Measurements from ENCODE around the gene PEMT.
"Not testable (repeated sequence)": the region's sequence is repeated elsewhere in the genome, so short reads cannot be mapped to it uniquely, and the experiment has no call there.

PEMT gene, protein sequence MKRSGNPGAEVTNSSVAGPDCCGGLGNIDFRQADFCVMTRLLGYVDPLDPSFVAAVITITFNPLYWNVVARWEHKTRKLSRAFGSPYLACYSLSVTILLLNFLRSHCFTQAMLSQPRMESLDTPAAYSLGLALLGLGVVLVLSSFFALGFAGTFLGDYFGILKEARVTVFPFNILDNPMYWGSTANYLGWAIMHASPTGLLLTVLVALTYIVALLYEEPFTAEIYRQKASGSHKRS

DNA sequence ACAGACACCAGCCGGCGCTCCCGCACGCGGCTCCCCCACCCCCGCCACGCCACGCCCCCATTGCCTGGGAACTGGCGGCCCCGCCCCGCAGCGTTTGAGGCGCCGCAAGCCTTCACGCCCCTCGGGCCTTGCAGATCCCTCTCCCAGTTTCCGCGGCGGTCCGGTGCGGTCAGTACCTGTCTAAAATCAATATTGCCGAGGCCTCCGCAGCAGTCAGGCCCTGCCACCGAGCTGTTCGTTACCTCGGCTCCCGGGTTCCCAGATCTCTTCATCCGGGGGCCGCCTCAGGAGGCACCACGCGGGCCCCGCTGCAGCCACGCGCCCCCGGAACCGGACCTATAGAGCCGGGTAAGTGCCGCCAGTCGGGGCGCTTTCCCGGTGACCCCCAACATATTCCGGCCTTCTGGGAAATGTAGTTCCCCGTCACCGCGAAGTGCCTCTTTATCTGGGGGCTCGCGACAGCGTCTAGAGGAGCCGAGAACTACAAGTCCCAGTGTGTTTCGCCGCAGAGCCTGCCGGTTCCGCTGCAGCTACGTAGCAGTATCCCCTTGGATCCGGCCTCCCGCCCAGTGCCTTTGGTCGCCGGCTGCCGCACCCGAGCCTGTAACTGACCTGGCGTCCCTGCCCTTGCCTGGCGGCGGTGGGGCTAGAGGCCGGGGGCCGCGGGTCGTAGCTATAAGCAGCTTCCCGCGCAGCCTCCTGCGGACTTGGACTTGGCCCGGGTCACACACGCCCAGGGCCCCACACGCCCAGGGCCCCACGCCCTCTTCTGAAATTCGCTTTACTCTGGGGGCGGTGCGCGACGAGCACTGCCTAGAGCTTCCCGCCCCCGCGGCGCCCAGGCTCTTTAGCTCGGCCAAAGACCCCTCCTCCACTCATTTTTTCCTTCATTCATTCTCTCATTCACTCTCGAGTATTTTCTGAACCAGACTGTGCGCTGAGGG is at the start of gene PEMT:
TSS of gene PEMT (minus strand) at position 354 of the 944 bp plus-strand sequence. CDS start at position 272, 82 bp downstream.
- H3K4me3 ChIP-seq (ENCODE audit: low read depth, low read length), result peak within 1 kb of the TSS; percentile 87
- in situ Hi-C loops (cut with HindIII; ENCODE audit: low pct_ligation_motif_present, low sequenced_read_pairs), result no loop called here
- TF ChIP-seq, protein P1, sequence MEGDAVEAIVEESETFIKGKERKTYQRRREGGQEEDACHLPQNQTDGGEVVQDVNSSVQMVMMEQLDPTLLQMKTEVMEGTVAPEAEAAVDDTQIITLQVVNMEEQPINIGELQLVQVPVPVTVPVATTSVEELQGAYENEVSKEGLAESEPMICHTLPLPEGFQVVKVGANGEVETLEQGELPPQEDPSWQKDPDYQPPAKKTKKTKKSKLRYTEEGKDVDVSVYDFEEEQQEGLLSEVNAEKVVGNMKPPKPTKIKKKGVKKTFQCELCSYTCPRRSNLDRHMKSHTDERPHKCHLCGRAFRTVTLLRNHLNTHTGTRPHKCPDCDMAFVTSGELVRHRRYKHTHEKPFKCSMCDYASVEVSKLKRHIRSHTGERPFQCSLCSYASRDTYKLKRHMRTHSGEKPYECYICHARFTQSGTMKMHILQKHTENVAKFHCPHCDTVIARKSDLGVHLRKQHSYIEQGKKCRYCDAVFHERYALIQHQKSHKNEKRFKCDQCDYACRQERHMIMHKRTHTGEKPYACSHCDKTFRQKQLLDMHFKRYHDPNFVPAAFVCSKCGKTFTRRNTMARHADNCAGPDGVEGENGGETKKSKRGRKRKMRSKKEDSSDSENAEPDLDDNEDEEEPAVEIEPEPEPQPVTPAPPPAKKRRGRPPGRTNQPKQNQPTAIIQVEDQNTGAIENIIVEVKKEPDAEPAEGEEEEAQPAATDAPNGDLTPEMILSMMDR (IDR thresholded peaks at IDR 0.05; ENCODE audit: low read depth, low read length, missing control alignments), result peak; percentile 13
- peak; percentile 98 for DNase-seq
- H3K27ac ChIP-seq, result peak within 1 kb of the TSS; percentile 68
- no peaks in the 10 kb centered on the region for H3K36me3 ChIP-seq (replicated peaks)
- H3K27me3 ChIP-seq (replicated peaks), result no peaks in the 10 kb centered on the region

DNA sequence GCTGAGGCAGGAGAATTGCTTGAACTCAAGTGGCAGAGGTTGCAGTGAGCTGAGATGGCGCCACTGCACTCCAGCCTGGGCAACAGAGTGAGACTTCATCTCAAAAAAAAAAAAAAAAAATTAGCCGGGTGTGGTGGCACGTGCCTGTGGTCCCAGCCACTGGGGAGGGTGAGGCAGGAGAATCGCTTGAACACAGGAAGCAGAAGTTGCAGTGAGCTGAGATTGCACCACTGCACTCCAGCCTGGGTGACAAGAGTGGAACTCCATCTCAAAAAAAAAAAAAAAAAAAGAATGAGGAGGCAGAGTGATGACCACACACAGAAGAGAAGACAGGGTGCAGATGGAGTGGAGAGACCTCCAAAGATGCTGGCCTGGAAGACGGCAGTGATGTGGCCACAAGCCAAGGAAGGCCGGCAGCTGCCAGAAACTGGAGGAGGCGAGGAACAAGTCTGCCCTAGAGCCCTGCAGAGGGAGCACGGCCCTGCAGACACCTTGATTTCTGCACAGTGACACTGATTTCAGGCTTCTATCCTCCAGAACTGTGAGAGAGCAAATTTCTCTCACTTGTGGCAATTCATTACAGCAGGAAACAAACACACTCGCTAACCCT is 48.3 kb upstream of the PEMT start:
- not testable (repeated sequence) for H3K36me3 ChIP-seq (replicated peaks); H3K4me3 ChIP-seq (ENCODE audit: low read depth, low read length); DNase-seq

DNA sequence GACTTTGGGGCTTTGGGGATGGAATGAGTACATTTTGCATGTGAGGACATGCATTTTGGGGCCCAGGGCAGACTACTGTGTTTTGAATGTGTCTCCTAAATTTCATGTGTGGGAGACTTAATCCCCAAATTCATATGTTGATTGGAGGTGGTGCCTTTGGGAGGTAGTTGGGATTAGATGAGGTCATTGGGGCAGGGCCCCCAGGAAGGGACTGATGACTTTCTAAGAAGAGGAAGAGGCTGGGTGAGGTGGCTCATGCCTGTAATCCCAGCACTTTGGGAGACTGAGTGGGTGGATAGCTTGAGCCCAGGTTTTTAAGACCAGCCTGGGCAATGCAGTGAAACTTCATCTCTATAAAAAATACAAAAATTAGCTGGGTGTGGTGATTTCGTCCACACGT is 47.0 kb upstream of the PEMT start:
- in situ Hi-C loops (cut with HindIII; ENCODE audit: low pct_ligation_motif_present, low sequenced_read_pairs), result no loop called here

More for the DNA sequence above, 48.3 kb upstream of the PEMT start:
- H3K27ac ChIP-seq; H3K27me3 ChIP-seq (replicated peaks); in situ Hi-C loops (cut with HindIII; ENCODE audit: low pct_ligation_motif_present, low sequenced_read_pairs): not testable (repeated sequence)

DNA sequence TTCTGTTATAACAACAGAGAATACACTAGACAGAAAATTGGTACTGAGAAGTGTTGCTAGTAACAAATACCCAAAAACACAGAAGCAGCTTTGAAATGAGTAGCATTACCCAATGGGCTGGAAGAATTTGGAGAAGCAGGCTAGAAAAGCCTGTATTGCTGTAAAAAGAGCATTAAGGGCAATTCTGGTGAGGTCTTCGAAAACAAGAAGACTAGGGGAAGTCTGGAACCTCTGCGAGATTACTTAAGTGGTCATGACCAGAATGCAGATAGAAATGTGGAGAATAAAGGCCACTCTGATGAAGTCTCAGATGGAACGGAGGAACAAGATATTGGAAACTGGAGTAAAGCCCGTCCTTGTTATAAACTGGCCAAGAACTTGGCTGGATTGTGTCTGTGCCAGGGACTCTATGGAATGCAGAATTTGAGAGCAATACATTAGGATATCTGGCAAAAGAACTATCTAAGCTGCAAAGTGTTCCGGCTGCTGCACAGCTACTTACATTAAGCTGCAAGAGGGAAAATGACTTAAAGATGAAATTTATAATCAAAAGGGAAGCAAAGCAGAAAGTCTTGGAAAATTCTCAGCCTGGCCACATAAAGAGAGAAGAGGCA is 44.9 kb upstream of the PEMT start:
- Histone ChIP-seq H3K4me3 (ENCODE audit: low read depth, low read length) (no peak overlapping the region), H3K27ac (no peak overlapping the region), H3K36me3 (replicated peaks) (no peaks in the 10 kb centered on the region), H3K27me3 (replicated peaks) (no peaks in the 10 kb centered on the region)
- no peak for DNase-seq
- in situ Hi-C loops (cut with HindIII; ENCODE audit: low pct_ligation_motif_present, low sequenced_read_pairs), result no loop called here
- TF ChIP-seq, protein P1 (IDR thresholded peaks at IDR 0.05; ENCODE audit: low read depth, low read length, missing control alignments), result no peak

More for the DNA sequence above, 47.0 kb upstream of the PEMT start:
- no peak for DNase-seq
- Histone ChIP-seq H3K36me3 (replicated peaks) (no peaks in the 10 kb centered on the region), H3K27ac (no peak overlapping the region), H3K4me3 (ENCODE audit: low read depth, low read length) (no peak overlapping the region), H3K27me3 (replicated peaks) (no peaks in the 10 kb centered on the region)
- TF ChIP-seq, protein P1 (IDR thresholded peaks at IDR 0.05; ENCODE audit: low read depth, low read length, missing control alignments), result no peak

DNA sequence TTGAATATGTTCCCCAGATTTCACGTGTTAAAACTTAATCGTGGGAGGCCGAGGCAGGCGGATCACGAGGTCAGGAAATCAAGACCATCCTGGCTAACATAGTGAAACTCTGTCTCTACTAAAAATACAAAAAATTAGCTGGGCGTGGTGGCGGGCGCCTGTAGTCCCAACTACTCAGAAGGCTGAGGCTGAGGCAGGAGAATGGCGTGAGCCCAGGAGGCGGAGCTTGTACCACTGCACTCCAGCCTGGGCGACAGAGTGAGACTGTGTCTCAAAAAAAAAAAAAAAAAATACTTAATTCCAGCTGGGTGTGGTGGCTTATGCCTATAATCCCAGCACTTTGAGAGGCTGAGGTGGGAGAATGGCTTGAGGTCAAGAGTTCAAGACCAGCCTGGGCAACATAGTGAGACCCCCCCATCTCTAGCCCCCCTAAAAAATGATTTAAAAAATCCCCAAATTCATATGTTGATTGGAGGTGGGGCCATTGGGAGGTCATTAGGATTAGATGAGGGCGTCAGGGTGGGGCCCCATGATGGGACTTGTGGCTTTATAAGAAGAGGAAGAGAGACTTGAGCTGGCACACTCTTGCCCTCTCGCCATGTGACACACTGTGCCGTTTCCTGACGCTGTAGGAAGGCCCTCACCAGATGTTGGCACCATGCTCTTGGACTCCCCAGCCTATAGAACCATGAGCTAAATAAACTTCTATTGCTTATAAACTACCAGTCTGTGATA is 44.2 kb upstream of the PEMT start:
- H3K27me3 ChIP-seq (replicated peaks); DNase-seq; H3K4me3 ChIP-seq (ENCODE audit: low read depth, low read length); in situ Hi-C loops (cut with HindIII; ENCODE audit: low pct_ligation_motif_present, low sequenced_read_pairs); H3K27ac ChIP-seq; H3K36me3 ChIP-seq (replicated peaks): not testable (repeated sequence)

DNA sequence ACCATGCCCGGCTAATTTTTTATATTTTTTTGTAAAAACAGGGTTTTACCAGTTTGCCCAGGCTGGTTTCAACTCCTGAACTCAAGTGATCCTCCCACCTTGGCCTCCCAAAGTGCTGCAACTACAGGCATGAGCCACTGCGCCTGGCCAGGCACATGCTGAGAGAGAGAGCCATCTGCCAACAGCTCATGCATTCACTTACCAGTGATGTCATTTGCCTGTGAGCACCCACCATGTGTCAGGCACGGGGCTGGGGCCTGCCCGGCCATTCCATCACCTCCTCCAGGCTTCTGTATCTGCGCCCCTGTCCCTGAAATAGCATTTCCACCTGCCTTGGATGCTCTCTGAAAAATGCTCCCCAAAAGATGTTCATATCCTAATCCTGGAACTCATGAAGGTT is 43.6 kb upstream of the PEMT start:
- TF ChIP-seq, protein P1 (IDR thresholded peaks at IDR 0.05; ENCODE audit: low read depth, low read length, missing control alignments), result no peak
- DNase-seq, result no peak
- no peak overlapping the region for H3K4me3 ChIP-seq (ENCODE audit: low read depth, low read length)
- no peak overlapping the region for H3K27ac ChIP-seq
- in situ Hi-C loops (cut with HindIII; ENCODE audit: low pct_ligation_motif_present, low sequenced_read_pairs), result no loop called here
- no peaks in the 10 kb centered on the region for H3K36me3 ChIP-seq (replicated peaks)
- H3K27me3 ChIP-seq (replicated peaks), result no peaks in the 10 kb centered on the region
